SK-MEL-5 (cell line): ENCODE results near the gene HHAT. TPM values are rescaled to one million over a fixed set of nuclear protein-coding genes. Genes with fewer than 3 reads are reported as not detected.
A peak's percentile ranks its signal among the peaks of the same experiment; 100 is the strongest.

Experiments
- DNase-seq: peaks from one replicate; pipeline ENCODE4 v3.0.0-alpha.2; 2016; ENCODE audit warnings: low read depth, low spot score
- in situ Hi-C: cut with HindIII; loops from 2 replicates; pipeline ENCODE4 v1.10.0; 2016; ENCODE audit warnings: low sequenced_read_pairs, high pct_unique_total_duplicates, low pct_unique_long_range_greater_than_20kb
- polyA plus RNA-seq, 2 experiments: library from polyadenylated mRNA; depleted of rRNA; stranded (reverse); fragments of >200 nt; gene quantifications; 2 replicates each; pipeline ENCODE4 v1.2.3, GENCODE V29; 2015
- total RNA-seq: library from RNA; depleted of rRNA; stranded (reverse); fragments of >200 nt; shearing (Covaris generic); gene quantifications from 2 replicates; pipeline ENCODE4 v1.2.3, GENCODE V29; 2014; rRNA removed

The HHAT gene
- total RNA-seq: 24.3 and 29.4 TPM in 2 replicates
- 20.9 and 25.2 TPM in 2 replicates for polyA plus RNA-seq (2015; cell fraction: cytosol; rRNA removed)
- polyA plus RNA-seq (2015; cell fraction: nucleus; rRNA removed): 10.7 and 15.1 TPM in 2 replicates

GRCh38 chr1:210328746-210329503 is at the start of gene HHAT:
Gene HHAT, plus strand, starts transcription at chr1:210328902. Its CDS starts 20,074 bp downstream, at chr1:210348976.
- in situ Hi-C loops: no loop called here
- DNase-seq: peak; percentile 82

GRCh38 chr1:210280221-210280620 is 48.5 kb upstream of the HHAT start:
- in situ Hi-C loops: no loop called here
- no peak for DNase-seq

- DNase-seq: no peak
- in situ Hi-C loops: no loop called here
Observed at GRCh38 chr1:210288116-210288515, 40.6 kb upstream of the HHAT start.

- no peak for DNase-seq
- in situ Hi-C loops: no loop called here
Observed at GRCh38 chr1:210289248-210289647, 39.5 kb upstream of the HHAT start.

- in situ Hi-C loops: no loop called here
- DNase-seq: no peak
Observed at GRCh38 chr1:210291081-210291764, 37.5 kb upstream of the HHAT start.

GRCh38 chr1:210291786-210292230 is 36.9 kb upstream of the HHAT start:
- no peak for DNase-seq
- in situ Hi-C loops: no loop called here

- in situ Hi-C loops: no loop called here
Observed at GRCh38 chr1:210292231-210292871, 36.4 kb upstream of the HHAT start.

GRCh38 chr1:210293171-210293607 is 35.5 kb upstream of the HHAT start:
- DNase-seq: no peak
- in situ Hi-C loops: no loop called here

More at GRCh38 chr1:210292231-210292871, 36.4 kb upstream of the HHAT start:
- DNase-seq: no peak

GRCh38 chr1:210294999-210295745 is 33.5 kb upstream of the HHAT start:
- DNase-seq: peak; percentile 66
- in situ Hi-C loops: no loop called here

- DNase-seq: no peak
Observed at GRCh38 chr1:210296682-210297081, 32.0 kb upstream of the HHAT start.

GRCh38 chr1:210298296-210298695 is 30.4 kb upstream of the HHAT start:
- in situ Hi-C loops: no loop called here
- no peak for DNase-seq

More at GRCh38 chr1:210296682-210297081, 32.0 kb upstream of the HHAT start:
- in situ Hi-C loops: no loop called here

GRCh38 chr1:210298936-210299335 is 29.8 kb upstream of the HHAT start:
- in situ Hi-C loops: no loop called here
- no peak for DNase-seq

- DNase-seq: peak; percentile 5
Observed at GRCh38 chr1:210299501-210299900, 29.2 kb upstream of the HHAT start.

GRCh38 chr1:210300923-210301614 is 27.6 kb upstream of the HHAT start:
- in situ Hi-C loops: no loop called here

More at GRCh38 chr1:210299501-210299900, 29.2 kb upstream of the HHAT start:
- in situ Hi-C loops: no loop called here

GRCh38 chr1:210301615-210302000 is 27.1 kb upstream of the HHAT start:
- in situ Hi-C loops: no loop called here
- no peak for DNase-seq

More at GRCh38 chr1:210300923-210301614, 27.6 kb upstream of the HHAT start:
- no peak for DNase-seq

GRCh38 chr1:210302501-210302900 is 26.2 kb upstream of the HHAT start:
- DNase-seq: no peak
- in situ Hi-C loops: no loop called here

GRCh38 chr1:210303391-210303790 is 25.3 kb upstream of the HHAT start:
- in situ Hi-C loops: no loop called here
- DNase-seq: no peak
